HUDEP-2 (cell line): ENCODE measurements around the gene CRIM1.

ENCODE experiments used
- DNase-seq, 76 experiments: peaks; one replicate each; lab custom pipeline; 2025; ENCODE audit not compliant: unreplicated experiment in 76 of 76; lab: John Stamatoyannopoulos, UW

Gene CRIM1

DNA sequence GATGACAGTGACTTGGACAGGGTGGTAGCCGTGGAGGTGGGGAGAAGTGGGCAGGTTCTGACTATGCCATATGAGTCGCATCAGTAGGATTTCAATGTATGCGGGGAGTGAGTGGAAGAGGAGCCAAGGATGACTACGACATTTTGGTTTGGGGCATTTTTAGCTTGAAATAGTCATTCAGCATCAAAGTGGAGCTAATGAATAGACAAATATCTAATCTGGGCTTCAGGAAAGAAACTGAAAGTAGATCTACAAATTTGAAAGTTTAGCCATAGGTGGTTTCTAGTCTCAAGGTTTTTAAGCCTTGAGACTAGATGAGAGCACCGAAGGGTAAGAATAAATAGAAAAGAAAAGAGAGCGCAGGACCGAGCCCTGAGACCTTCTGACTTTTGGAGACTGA is 184.1 kb downstream of the CRIM1 start:
- no peak for DNase-seq

DNA sequence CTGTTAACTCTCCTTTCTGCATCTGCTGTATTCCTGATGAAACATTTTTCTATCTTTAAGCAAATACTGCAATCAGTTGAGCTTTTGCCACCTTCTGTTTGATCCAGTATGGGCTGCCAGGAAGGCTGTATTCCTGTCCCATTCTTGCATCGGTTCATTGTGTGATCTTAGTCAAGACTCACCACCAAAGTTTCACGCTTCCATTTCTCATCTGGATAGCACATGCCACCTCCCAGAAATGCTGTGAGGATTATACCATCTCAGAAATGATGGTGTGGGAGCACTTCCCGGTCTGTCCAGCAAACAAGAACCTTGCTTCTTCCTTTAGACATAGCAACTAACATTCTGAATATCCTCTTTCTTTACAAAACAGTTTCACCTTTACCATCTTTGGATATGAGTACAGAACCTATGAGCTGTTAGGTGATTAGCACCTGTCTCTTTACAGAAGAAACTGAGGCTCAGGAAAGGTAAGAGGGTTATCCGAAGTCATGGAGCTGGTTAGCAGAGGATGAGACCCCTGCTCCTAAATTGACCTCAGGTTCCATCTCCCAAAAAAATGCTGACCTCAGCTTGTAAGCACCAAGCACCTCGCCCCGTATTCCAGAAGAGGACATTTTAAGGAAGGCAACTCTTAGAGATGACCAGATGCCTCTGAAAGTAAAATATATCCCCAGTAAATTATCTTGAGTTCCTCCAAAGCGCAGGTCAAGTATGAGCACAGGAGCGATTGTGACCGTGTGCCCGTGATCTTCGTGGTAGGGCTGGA is 185.6 kb downstream of the CRIM1 start:
- no peak for DNase-seq

DNA sequence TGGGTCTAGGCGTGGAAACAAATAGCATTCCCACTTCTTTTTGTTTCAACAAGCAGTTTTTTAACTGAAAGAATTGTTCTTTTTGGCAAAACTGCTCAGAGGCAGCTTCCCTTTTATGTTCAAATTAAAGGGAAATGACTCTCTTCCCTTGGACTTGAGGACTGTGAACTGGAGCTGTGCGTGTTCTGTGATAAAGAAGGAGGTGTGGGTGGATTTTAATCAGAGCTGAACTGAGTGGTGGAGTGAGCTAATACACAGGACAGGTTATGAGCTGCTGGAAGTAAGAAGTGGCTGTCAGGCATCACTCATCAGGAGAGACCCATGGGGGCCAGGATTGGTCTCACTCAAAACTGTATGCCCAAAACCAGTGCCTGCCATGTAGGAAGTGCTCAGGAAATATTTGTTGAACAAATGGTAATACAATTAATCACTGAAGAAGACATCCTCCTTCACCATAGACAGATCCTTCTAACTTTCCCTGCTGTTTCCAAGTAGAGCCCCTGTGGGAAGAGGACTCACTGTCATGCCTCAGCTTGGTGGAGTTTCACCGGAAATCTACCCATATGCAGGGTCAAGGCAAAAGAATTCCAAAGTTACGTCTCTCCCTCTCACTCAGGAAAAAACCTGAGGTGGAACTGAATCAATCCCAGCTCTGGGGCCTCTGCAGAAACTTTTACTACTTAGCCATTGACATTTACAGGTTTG is 186.5 kb downstream of the CRIM1 start:
- DNase-seq: no peak

DNA sequence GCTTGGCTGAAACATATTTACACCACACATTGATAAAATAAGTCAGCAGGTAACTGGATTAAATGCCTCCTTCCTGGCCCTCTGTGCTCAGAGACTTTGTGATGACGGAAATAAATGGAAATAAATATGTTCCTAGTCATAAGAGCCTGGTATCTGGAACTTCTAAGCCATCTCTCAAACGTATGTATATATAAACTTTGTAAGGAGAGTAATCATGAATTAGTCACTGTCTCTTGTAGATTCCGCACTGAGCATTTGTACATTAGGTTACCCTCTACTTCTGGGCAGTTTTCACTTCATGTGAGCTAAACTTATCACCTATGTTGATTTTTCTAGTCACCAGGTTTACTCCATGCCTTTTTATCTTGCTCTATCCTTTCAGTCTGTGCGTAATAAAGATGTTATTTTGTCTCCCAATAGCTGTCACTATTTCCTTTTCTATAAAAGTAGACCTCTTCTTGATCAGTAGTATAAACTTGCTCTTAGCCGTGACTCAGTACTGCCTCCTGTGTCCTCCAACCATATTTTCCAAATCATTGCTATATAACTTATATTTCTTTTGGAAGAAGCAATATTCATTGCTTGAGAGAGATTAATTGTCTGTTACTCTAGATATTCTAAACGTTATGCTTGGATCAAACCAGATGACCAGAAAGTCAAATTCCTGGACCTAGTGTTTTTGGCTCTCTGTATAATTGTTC is 189.2 kb downstream of the CRIM1 start:
- no peak for DNase-seq

DNA sequence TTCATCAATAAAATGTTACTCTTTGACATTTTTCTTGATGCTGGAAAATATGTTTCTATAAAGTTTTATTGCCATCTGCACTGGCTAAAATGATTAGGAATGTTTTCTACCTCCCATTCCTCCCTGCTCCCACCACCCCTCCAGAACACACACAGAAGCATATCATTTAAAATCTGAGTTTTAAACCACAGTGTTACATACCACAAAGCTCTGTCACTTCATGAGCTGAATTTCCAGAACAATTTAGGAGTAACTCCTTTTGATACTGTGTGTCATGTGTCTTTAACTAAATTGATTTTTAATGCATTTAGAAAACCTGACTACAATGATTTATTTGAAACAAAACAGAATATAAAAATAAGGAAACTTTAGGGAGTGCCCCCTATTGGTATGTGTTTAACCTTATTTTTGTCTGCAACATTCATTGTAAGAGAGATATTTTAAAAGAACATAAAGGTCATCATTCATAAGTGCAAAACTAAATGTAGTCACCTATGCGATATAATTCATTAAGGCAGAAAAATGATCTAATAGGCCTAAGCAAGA is 190.4 kb downstream of the CRIM1 start:
- no peak for DNase-seq

DNA sequence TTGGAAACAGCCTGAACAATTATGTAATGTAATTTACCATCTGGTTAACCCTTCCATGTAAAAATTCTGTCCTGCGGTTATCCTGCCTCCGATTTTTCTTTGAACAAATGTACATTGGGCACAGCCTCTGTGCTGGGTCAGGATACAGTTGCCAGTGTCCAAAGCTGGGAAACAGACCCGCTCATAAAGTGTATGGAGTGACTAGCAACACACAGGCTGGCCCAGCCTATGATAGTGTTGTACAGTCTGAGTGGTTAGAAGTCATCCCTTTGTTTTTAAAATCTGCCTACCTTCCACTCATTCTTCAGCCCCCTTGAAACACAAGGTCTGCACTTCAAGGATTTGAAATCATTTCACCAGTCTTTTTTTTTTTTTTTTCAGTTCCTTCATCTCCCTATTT is 192.3 kb downstream of the CRIM1 start:
- no peak for DNase-seq

DNA sequence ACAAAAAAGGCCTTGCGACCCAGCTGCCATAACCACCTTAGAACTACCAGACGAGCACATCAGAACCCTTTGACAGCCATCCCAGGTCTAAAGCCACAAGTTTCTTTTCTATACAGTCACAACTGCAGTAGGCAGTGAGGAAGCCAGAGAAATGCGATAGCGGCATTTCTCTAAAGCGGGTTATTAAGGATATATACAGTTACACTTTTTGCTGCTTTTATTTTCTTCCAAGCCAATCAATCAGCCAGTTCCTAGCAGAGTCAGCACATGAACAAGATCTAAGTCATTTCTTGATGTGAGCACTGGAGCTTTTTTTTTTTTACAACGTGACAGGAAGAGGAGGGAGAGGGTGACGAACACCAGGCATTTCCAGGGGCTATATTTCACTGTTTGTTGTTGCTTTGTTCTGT is 193.6 kb downstream of the CRIM1 start:
- no peak for DNase-seq

DNA sequence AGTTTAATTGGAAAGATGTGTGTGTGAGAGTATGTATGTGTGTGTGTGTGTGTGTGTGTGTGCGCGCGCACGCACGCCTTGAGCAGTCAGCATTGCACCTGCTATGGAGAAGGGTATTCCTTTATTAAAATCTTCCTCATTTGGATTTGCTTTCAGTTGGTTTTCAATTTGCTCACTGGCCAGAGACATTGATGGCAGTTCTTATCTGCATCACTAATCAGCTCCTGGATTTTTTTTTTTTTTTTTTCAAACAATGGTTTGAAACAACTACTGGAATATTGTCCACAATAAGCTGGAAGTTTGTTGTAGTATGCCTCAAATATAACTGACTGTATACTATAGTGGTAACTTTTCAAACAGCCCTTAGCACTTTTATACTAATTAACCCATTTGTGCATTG is 194.4 kb downstream of the CRIM1 start:
- no peak for DNase-seq

DNA sequence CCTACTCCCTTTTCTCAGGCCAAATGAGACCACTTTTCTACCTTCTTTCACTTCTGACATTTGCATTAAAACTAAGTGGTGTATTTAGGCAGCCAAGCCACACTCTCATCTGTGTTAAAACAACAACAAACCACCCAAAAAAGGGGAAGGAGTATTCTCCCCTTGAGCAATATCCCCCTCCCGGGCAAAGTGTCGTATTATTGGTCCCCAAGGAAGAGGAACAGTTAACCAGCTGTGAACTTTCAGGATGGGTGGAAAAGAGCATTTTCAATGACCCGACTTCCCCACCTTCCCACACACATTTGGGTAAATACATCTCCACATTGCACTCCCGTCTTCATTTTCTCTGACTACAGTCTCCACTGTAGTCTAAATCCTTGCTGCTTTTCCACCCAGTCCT is 198.1 kb downstream of the CRIM1 start:
- no peak for DNase-seq

DNA sequence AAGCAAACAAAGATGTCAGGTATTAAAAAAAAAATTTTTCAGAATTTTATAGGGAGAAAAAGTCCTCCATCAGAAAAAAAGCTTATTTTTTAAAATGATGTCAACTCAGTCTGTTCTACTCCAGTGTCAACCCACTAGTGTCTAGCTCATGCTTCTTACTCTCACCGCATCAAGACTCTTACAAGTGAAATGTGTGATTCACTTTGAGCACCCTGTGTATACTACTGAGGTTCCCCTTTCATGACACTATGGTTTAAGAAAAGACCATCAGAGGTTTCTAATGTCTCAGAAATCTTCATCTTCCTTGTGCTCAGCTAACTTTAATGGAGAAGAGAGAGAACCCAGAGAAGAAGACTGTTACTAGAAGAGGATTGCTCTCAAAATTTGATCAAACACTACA is 199.0 kb downstream of the CRIM1 start:
- DNase-seq: no peak

DNA sequence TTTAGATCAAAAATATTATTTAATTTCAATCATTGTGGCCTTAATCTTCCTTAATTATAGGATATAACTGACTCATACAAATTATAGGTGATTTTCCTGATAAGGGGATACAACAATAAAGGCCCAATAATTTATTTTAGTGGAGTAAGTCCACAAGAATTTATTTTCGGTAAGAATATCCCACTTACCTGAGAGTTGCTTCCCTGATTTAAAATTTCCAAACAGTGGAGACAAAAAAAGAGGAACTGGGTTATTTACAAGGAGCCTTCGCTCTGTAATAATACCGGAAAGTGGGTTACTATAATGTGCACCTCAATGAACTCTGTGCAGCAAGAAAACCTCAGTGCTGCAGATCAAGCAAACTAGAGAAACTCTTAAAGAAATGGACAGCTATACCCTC is 200.2 kb downstream of the CRIM1 start:
- no peak for DNase-seq

DNA sequence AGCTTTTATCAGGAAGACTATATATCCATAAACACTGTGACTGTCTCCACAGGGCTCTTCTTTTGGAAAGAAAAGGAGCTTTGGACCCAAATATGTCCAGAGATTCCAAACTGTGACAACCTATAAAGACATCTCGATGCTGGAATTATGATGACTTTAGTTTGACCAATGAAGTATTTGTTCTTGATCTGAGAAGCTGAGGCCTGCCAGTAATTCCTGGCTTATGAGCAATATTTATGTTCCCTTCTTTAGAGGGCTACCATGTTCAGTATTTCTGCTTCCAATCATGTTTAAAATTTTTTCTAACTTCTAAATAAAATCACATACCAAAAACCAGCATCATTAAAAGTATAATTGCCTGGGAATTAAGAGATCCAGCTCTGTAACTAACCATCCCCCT is 201.3 kb downstream of the CRIM1 start:
- no peak for DNase-seq

DNA sequence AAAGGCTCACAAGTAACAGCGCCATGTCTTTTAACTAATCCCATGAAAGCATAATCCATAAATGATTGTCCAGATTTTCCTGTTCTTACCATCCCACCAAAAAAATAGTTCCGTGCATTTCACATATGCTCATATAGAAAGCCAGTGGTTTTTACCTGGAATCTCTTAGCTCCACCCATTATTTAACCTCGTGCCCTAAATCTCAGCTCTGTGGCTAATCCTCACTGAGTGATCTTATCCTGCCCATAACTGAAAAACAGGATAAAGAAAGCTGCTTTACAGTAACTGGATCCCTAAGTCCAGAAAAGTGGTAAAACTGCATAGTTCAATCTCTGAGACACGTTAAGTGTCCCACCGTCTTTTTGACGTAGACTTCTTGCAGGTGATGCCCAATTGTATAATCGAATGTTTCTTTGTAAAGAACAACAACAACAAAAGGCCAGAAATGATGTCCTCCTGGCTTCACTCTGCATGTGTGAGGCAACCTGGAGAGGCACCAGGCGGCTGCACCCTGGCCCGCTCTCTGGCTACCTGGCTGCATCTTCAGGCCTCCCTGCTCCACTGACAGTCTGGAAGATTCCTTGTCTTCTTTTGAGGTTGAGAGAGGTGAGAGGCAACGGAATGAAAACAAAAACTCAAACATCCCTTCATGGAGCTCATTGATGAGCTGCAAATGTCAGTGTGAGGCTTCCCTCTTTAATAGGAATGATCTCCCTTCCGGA is 203.8 kb downstream of the CRIM1 start:
- no peak for DNase-seq

DNA sequence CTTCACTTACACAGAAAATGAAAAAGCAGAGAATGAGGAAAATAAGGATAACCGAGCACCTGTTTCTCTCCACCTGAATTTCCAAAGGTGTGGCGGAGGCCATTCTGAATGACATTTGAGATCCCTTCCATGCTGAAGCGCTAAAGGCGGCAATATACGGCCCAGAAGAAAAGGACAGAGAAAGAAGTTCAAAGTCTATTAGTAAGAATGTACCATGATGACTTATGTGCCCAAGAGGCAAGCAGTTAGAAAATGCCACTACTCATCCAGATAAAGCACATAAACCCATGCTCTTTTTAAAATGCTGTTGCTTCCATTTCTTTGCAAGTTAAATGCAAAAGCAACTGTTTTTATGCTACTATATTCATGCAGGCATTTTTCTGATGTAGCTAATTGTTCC is 205.1 kb downstream of the CRIM1 start:
- DNase-seq: no peak

DNA sequence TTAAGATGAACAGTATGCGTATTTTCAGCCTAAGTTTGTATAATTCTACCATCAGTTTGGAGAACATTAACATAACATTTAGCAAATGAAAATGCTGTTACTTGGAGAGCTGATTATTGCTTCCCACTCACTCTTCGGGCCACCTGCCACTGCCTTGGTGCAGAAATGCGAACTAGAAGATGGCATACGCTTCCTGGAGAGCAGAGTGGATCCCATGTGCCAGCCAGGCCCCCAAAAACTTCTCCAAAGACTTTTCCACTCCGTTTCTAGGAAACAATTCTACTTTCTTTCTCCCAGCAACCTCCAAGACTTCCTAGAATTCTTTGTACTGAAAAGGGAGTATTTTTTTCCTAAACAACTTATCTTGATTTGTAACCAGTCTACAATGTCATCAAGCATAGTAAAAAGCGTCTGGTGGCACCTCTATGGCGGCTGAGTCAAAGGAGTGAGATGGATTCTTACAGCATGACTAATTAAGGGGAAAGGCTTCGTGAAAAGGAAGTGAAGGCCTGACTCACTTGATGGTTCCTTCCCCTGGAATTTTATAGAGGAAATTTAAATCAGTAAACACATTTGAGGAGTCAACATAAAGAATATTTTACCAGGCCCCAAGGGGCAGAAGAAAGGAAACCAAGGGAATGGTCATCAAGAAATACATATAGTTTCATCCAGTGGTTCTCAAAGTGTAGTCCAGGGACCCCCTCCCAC is 205.8 kb downstream of the CRIM1 start:
- DNase-seq: no peak

DNA sequence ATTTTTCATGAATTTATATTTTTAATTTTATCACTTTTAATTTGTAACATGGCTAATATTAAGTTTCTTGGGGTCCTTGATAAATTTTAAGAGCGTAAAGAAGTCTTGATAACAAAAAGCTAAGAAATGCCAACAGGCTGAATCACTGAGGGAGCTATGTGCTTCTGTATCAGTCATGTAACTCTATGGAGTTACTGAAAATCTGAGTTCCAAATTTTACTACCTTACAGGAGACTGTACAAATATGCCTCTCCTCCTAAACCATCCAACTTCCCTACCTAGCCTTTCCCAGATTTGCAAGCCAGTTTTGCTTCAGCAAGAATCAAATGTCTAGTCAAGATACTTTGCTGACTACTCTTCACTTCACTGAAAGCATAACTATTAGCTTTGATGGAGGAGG is 206.7 kb downstream of the CRIM1 start:
- DNase-seq: no peak

DNA sequence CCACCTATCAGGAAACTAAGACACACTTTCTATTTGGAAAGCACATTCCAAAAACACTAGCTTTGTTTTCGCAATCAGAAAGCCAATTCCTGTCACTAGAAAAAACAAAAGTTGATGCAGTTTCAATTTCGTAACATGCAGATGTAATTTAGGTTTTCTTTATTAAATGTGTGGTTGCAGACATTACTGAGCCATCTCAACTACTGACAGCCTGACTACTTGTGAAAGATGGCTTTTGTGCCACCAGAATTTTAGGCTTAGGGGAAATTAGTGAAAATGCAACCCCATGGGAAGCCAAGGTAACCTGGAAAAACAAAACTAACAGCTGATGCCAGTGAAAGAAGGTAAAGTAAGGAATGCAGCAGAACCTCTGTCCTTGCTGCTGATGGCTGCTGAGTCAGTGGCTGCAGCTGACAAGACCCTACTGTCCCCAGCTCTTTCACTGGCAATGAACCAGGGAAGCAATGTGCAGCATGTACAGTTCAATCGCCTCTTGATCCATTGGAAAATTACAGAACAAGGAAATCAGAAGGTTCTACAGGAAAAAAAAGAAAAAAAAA is 207.5 kb downstream of the CRIM1 start:
- DNase-seq: no peak

DNA sequence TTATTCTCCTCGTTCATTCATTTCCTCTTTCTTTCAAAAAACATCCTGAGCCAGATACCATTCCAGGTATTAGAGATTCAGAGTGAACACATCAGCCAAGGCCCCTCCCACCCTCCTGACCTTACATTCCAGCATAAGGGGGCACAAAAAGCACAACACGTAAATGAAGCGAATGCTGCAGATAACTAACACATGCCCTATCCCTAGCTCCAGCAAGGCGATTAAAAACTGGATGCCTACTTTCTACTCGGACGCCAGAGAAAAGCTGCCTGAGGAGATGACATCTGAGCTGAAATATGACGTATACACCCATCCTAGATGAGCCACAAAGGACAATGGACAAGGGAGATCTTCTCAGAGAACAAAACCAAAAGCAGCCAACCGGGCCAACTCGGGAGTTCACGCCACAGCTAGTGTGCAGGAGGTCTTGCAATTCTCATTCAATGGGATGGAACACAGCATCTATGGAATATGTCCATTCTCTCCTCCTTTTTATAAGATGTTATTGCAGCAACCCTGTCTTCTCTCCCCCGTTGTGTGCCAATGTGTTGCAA is 208.9 kb downstream of the CRIM1 start:
- no peak for DNase-seq

DNA sequence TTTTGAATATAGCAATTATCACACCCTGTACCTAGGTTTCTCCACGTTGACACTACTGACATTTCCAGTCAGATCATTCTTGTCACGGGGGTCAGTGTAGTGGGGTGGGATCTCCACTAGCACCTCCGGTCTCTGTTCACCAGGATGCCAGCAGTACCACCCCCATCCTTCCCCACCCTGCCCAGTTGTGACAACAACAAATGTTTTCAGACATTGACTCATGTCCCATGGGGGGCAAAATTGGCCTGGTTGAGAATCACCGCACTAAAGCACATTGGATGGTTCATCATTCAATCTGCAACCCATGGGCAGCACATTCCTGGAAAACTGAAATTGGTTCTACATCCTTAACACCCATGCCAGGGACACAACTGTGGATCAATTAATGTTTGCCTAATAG is 210.1 kb downstream of the CRIM1 start:
- DNase-seq: no peak

DNA sequence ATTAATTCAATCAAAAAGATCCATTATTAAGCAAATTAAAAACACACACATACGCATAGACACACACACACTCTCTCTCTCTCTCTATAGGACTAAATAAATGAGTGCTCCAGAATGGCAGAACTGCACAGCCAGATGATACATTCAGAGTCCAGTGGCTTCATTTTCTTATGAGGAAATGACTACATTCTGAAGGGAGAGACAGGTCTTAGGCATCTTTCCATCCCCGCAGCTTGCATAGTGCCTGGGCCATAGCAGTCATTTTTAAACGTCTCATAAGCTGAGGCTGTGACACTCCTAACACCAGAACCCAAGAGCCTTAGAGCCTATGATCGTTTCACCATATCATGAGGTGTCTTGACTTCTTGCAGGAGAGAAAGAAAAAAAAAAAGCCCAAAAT is 211.3 kb downstream of the CRIM1 start:
- no peak for DNase-seq
